Prostate gland (tissue), 2 donors: ENCODE measurements around the gene PCP4. TPM values are rescaled to one million over a fixed set of nuclear protein-coding genes. Genes with fewer than 3 reads are reported as not detected.

Experiments used
- DNase-seq: peaks from one replicate; pipeline ENCODE4 v3.0.0-alpha.2; 2019; ENCODE audit warnings: low spot score
- H3K27ac ChIP-seq, 2 donors: fragments of 200-600 bp; sonication (generic); 2 replicates each; pipeline ENCODE4 v1.5.1; 2017 to 2019
- H3K27me3 ChIP-seq: fragments of 200-600 bp; sonication (generic); replicated peaks from 2 replicates; pipeline ENCODE4 v1.5.1; 2019; ENCODE audit not compliant: insufficient read depth
- H3K36me3 ChIP-seq, 2 donors: fragments of 200-600 bp; sonication (generic); 1 replicate in 1 of 2; 2 replicates in 1 of 2; pipeline versions ENCODE4 v1.5.1 to v1.8.1; 2017 to 2019
- H3K4me1 ChIP-seq: fragments of 200-600 bp; sonication (generic); replicated peaks from 2 replicates; pipeline ENCODE4 v1.5.1; 2019
- H3K4me3 ChIP-seq, 2 donors: fragments of 200-600 bp; sonication (generic); 2 replicates each; pipeline ENCODE4 v1.5.1; 2017 to 2019
- H3K9me3 ChIP-seq: fragments of 200-600 bp; sonication (generic); 2 replicates; pipeline ENCODE4 v1.5.1; 2017
- POLR2A ChIP-seq: fragments of 450-650 bp; IDR thresholded peaks from one replicate; pipeline ENCODE4 v1.6.1; 2016; ENCODE audit warnings: antibody characterized with exemption, mild to moderate bottlenecking
- POLR2AphosphoS5 ChIP-seq: sonication (generic); formaldehyde crosslinking; IDR thresholded peaks from one replicate; pipeline ENCODE4 v1.6.1; 2017; ENCODE audit warnings: antibody characterized with exemption
- WGBS: methylation state at CpG from one replicate; pipeline ENCODE4 v1.1.5; 2018; 5-methylcytosine and 5-hydroxymethylcytosine counted together
- intact Hi-C: fragments of 100-400 bp; cut with DNase I; formaldehyde crosslinking; loops from one replicate; pipeline ENCODE4 v1.14.2; 2022
- total RNA-seq, 2 donors: library from RNA; depleted of rRNA; stranded (reverse); fragments of >200 nt; gene quantifications; one replicate each; pipeline ENCODE4 v1.1.0, GENCODE V29; 2016
- TF ChIP-seq, protein P1 (sequence below), 4 experiments: fragments of 200-600 bp in 2 of 4; fragments of 450-650 bp in 2 of 4; sonication (generic) in 2 of 4; IDR thresholded peaks; 1 replicate in 3 of 4; 2 replicates in 1 of 4; pipeline ENCODE4 v1.5.1; 2016 to 2019; ENCODE audit warnings: antibody characterized with exemption in 4 of 4, mild to moderate bottlenecking in 2 of 4, moderate library complexity in 2 of 4

PCP4 gene
- total RNA-seq, 2 donors from 2014 or later, result 33.9 to 71.9 TPM

DNA sequence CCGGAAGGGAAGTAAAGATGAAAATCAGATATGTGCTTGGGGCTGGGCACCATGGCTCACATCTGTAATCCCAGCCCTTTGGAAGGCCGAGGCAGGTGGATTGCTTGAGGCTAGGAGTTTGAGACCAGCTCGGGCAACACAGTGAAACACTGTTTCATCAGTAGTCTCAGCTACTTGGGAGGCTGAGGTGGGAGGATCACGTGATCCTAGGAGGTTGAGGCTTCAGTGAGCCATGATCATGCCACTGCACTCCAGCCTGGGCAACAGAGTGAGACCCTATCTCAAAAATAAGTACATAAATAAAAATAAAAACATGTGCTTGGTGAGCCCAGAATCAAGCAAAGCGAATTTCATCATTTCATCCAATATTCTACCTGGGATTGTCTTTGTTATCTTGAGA, 23.3 kb upstream of the PCP4 start:
- intact Hi-C loops, result no loop called here
- Histone ChIP-seq H3K4me3 (no peak overlapping the region), H3K4me1 (no peaks in the 10 kb centered on the region), H3K9me3 (no peaks in the 10 kb centered on the region), H3K36me3 (no peaks in the 10 kb centered on the region), H3K27me3 (no peaks in the 10 kb centered on the region), H3K27ac (no peak overlapping the region)
- DNase-seq, result no peak
- TF ChIP-seq, protein P1, sequence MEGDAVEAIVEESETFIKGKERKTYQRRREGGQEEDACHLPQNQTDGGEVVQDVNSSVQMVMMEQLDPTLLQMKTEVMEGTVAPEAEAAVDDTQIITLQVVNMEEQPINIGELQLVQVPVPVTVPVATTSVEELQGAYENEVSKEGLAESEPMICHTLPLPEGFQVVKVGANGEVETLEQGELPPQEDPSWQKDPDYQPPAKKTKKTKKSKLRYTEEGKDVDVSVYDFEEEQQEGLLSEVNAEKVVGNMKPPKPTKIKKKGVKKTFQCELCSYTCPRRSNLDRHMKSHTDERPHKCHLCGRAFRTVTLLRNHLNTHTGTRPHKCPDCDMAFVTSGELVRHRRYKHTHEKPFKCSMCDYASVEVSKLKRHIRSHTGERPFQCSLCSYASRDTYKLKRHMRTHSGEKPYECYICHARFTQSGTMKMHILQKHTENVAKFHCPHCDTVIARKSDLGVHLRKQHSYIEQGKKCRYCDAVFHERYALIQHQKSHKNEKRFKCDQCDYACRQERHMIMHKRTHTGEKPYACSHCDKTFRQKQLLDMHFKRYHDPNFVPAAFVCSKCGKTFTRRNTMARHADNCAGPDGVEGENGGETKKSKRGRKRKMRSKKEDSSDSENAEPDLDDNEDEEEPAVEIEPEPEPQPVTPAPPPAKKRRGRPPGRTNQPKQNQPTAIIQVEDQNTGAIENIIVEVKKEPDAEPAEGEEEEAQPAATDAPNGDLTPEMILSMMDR (IDR thresholded peaks at IDR 0.05), result no peak
- TF ChIP-seq POLR2AphosphoS5, result no peak
- TF ChIP-seq POLR2A, result no peak
- WGBS, result 86% methylated on average over 5 of the region's 5 CpGs

- no peak for DNase-seq
- intact Hi-C loops, result no loop called here
- no peaks in the 10 kb centered on the region for H3K27me3 ChIP-seq
- H3K4me1 ChIP-seq, result no peaks in the 10 kb centered on the region
- no peaks in the 10 kb centered on the region for H3K9me3 ChIP-seq
- H3K36me3 ChIP-seq, result no peaks in the 10 kb centered on the region
- H3K4me3 ChIP-seq, result no peak overlapping the region
- TF ChIP-seq POLR2AphosphoS5 (no peak), POLR2A (no peak)
- TF ChIP-seq, protein P1 (IDR thresholded peaks at IDR 0.05), result no peak
- 82% methylated on average over 6 of the region's 6 CpGs for WGBS
- no peak overlapping the region for H3K27ac ChIP-seq
Measured at GRCh38 chr21:39845571-39846130, 21.6 kb upstream of the PCP4 start.

- Histone ChIP-seq H3K27ac (no peak overlapping the region), H3K36me3 (no peaks in the 10 kb centered on the region), H3K4me3 (no peak overlapping the region), H3K4me1 (no peaks in the 10 kb centered on the region), H3K27me3 (no peaks in the 10 kb centered on the region), H3K9me3 (no peaks in the 10 kb centered on the region)
- 94% methylated on average over 6 of the region's 6 CpGs for WGBS
- no peak for DNase-seq
- intact Hi-C loops, result no loop called here
- no peak for TF ChIP-seq POLR2AphosphoS5
- TF ChIP-seq, protein P1 (IDR thresholded peaks at IDR 0.05), result no peak
- no peak for TF ChIP-seq POLR2A
Measured at GRCh38 chr21:39847877-39848276, 19.4 kb upstream of the PCP4 start.

- no peaks in the 10 kb centered on the region for H3K27me3 ChIP-seq
- no peaks in the 10 kb centered on the region for H3K4me1 ChIP-seq
- DNase-seq, result no peak
- no peak for TF ChIP-seq POLR2A
- no peak for TF ChIP-seq POLR2AphosphoS5
- TF ChIP-seq, protein P1 (IDR thresholded peaks at IDR 0.05), result no peak
- no peak overlapping the region for H3K4me3 ChIP-seq
- no peak overlapping the region for H3K27ac ChIP-seq
- intact Hi-C loops, result no loop called here
- H3K9me3 ChIP-seq, result no peaks in the 10 kb centered on the region
- WGBS, result 61% methylated on average over 10 of the region's 10 CpGs
- H3K36me3 ChIP-seq, result no peaks in the 10 kb centered on the region
Measured at GRCh38 chr21:39849014-39849655, 18.1 kb upstream of the PCP4 start.

DNA sequence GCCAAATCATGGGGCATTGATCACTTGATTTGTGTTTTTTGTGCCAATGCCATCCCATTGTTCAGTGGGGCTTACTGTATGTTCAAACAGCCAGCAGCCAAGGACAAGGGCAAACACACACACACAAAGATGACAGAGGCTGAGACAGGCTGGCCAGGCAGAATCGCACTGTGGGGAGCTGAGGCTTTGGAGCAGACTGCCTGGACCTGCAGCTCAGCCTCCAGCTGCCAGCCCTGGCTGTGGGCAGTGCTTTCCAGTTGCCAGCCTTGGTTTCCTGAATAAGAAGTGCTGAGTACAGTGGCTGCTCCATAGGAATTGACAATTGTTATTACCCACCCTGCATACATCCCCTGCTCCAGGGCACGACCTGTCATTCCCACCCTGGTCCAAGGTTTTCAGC, 16.9 kb upstream of the PCP4 start:
- H3K27me3 ChIP-seq, result no peaks in the 10 kb centered on the region
- no peaks in the 10 kb centered on the region for H3K4me1 ChIP-seq
- no peak overlapping the region for H3K27ac ChIP-seq
- WGBS, result 63% methylated on average over 2 of the region's 2 CpGs
- no peak for DNase-seq
- H3K9me3 ChIP-seq, result no peaks in the 10 kb centered on the region
- TF ChIP-seq POLR2A (no peak), POLR2AphosphoS5 (no peak)
- TF ChIP-seq, protein P1 (IDR thresholded peaks at IDR 0.05), result no peak
- no peaks in the 10 kb centered on the region for H3K36me3 ChIP-seq
- intact Hi-C loops, result no loop called here
- H3K4me3 ChIP-seq, result no peak overlapping the region
